ENCODE data around the gene SLC38A3.

SLC38A3 gene

DNA sequence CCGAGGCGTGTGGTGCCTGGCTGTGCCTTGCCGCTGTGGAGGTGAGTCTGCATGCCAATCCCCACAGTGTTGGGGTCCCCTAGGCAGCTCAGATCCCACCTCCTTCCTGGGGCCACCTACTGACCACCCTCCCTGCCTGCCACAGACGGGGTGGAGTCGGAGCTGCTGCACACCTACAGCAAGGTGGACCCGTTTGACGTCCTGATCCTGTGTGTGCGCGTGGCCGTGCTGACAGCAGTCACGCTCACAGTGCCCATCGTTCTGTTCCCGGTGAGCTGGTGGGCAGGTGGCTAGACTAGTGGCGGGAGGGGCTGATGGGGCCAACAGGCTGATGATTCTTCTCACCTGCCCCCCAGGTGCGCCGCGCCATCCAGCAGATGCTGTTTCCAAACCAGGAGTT lies 13.4 kb downstream of the SLC38A3 start:
- H3K27me3 ChIP-seq (ENCODE audit: insufficient read depth, poor library complexity, severe bottlenecking), result no peaks in the 10 kb centered on the region
- H3K27ac ChIP-seq (replicated peaks), result no peak overlapping the region
- TF ChIP-seq, protein P1, sequence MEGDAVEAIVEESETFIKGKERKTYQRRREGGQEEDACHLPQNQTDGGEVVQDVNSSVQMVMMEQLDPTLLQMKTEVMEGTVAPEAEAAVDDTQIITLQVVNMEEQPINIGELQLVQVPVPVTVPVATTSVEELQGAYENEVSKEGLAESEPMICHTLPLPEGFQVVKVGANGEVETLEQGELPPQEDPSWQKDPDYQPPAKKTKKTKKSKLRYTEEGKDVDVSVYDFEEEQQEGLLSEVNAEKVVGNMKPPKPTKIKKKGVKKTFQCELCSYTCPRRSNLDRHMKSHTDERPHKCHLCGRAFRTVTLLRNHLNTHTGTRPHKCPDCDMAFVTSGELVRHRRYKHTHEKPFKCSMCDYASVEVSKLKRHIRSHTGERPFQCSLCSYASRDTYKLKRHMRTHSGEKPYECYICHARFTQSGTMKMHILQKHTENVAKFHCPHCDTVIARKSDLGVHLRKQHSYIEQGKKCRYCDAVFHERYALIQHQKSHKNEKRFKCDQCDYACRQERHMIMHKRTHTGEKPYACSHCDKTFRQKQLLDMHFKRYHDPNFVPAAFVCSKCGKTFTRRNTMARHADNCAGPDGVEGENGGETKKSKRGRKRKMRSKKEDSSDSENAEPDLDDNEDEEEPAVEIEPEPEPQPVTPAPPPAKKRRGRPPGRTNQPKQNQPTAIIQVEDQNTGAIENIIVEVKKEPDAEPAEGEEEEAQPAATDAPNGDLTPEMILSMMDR (IDR thresholded peaks at IDR 0.05; ENCODE audit: insufficient read depth, low read length), result no peak
- TF ChIP-seq SPI1 (IDR thresholded peaks at IDR 0.05; ENCODE audit: borderline replicate concordance, low read depth) (no peak), POLR2AphosphoS5 (IDR thresholded peaks at IDR 0.05; ENCODE audit: low read depth) (no peak), GABPA (IDR thresholded peaks at IDR 0.05; ENCODE audit: low read depth) (no peak)
- TF ChIP-seq, protein P2, sequence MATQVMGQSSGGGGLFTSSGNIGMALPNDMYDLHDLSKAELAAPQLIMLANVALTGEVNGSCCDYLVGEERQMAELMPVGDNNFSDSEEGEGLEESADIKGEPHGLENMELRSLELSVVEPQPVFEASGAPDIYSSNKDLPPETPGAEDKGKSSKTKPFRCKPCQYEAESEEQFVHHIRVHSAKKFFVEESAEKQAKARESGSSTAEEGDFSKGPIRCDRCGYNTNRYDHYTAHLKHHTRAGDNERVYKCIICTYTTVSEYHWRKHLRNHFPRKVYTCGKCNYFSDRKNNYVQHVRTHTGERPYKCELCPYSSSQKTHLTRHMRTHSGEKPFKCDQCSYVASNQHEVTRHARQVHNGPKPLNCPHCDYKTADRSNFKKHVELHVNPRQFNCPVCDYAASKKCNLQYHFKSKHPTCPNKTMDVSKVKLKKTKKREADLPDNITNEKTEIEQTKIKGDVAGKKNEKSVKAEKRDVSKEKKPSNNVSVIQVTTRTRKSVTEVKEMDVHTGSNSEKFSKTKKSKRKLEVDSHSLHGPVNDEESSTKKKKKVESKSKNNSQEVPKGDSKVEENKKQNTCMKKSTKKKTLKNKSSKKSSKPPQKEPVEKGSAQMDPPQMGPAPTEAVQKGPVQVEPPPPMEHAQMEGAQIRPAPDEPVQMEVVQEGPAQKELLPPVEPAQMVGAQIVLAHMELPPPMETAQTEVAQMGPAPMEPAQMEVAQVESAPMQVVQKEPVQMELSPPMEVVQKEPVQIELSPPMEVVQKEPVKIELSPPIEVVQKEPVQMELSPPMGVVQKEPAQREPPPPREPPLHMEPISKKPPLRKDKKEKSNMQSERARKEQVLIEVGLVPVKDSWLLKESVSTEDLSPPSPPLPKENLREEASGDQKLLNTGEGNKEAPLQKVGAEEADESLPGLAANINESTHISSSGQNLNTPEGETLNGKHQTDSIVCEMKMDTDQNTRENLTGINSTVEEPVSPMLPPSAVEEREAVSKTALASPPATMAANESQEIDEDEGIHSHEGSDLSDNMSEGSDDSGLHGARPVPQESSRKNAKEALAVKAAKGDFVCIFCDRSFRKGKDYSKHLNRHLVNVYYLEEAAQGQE (IDR thresholded peaks at IDR 0.05; ENCODE audit: insufficient replicate concordance, low read depth), result no peak
- no peak for DNase-seq (ENCODE audit: low read depth in 1 of 2, low spot score in 1 of 2)
- no peak overlapping the region for H3K4me3 ChIP-seq (replicated peaks; ENCODE audit: insufficient read depth, low read length)

DNA sequence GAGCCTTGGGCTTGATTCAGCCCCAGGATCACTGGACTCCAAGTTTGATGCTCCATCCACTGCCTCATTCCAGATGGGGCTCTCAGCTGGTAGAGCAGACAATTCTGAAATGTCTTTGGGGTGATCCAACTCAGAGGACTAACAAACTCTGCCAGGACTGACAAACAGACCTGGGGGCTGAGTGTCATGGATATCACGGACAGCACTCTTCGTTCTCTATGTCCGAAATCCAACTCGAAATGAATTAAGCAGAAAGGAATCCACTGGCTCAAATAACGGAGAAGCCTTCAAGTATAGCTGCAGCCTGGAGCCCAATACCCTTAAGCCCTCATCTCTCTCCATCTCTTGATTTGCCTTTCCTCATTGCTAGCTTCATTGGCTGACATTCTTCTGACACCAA lies 14.2 kb downstream of the SLC38A3 start:
- H3K27ac ChIP-seq (replicated peaks), result no peak overlapping the region
- H3K27me3 ChIP-seq (ENCODE audit: insufficient read depth, poor library complexity, severe bottlenecking), result no peaks in the 10 kb centered on the region
- no peak overlapping the region for H3K4me3 ChIP-seq (replicated peaks; ENCODE audit: insufficient read depth, low read length)
- TF ChIP-seq POLR2AphosphoS5 (IDR thresholded peaks at IDR 0.05; ENCODE audit: low read depth) (no peak), GABPA (IDR thresholded peaks at IDR 0.05; ENCODE audit: low read depth) (no peak), SPI1 (IDR thresholded peaks at IDR 0.05; ENCODE audit: borderline replicate concordance, low read depth) (no peak)
- TF ChIP-seq, protein P2 (IDR thresholded peaks at IDR 0.05; ENCODE audit: insufficient replicate concordance, low read depth), result no peak
- TF ChIP-seq, protein P1 (IDR thresholded peaks at IDR 0.05; ENCODE audit: insufficient read depth, low read length), result no peak
- DNase-seq (ENCODE audit: low read depth in 1 of 2, low spot score in 1 of 2), result no peak

DNA sequence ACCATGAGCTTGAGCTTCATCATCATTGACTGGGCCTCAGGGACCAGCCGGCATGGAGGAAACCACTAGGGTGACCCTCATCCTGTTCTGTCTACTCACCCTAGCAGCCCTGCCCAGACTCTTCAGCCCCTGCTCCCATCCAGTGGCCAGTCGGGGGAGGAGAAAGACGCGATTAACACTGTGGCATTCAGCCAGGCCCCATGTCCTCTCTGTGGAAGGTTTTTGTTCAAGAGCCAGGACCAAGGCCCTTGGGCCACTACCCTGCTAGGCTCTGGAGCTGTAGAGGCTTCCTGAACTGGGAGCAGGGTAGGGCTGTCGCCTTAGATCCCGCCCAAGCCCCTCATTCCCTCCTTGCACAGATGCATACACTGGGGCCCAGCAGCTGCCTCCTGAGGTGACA lies 15.0 kb downstream of the SLC38A3 start:
- Histone ChIP-seq H3K27me3 (ENCODE audit: insufficient read depth, poor library complexity, severe bottlenecking) (no peaks in the 10 kb centered on the region), H3K4me3 (replicated peaks; ENCODE audit: insufficient read depth, low read length) (no peak overlapping the region), H3K27ac (replicated peaks) (no peak overlapping the region)
- TF ChIP-seq POLR2AphosphoS5 (IDR thresholded peaks at IDR 0.05; ENCODE audit: low read depth) (no peak), SPI1 (IDR thresholded peaks at IDR 0.05; ENCODE audit: borderline replicate concordance, low read depth) (no peak), GABPA (IDR thresholded peaks at IDR 0.05; ENCODE audit: low read depth) (no peak)
- TF ChIP-seq, protein P2 (IDR thresholded peaks at IDR 0.05; ENCODE audit: insufficient replicate concordance, low read depth), result no peak
- TF ChIP-seq, protein P1 (IDR thresholded peaks at IDR 0.05; ENCODE audit: insufficient read depth, low read length), result no peak
- no peak for DNase-seq (ENCODE audit: low read depth in 1 of 2, low spot score in 1 of 2)

All from HL-60 (cell line).